Ammon's horn (tissue), 1 donor: ENCODE data around the gene MARF1.
"Not testable (repeated sequence)": the region's sequence is repeated elsewhere in the genome, so short reads cannot be mapped to it uniquely, and the experiment has no call there.

Experiments used
- DNase-seq: peaks from one replicate; pipeline ENCODE4 v3.0.0-alpha.2; 2016; ENCODE audit warnings: low spot score

Gene MARF1

GRCh38 chr16:15601212-15601879, 41.6 kb downstream of the MARF1 start:
- no peak for DNase-seq

DNA sequence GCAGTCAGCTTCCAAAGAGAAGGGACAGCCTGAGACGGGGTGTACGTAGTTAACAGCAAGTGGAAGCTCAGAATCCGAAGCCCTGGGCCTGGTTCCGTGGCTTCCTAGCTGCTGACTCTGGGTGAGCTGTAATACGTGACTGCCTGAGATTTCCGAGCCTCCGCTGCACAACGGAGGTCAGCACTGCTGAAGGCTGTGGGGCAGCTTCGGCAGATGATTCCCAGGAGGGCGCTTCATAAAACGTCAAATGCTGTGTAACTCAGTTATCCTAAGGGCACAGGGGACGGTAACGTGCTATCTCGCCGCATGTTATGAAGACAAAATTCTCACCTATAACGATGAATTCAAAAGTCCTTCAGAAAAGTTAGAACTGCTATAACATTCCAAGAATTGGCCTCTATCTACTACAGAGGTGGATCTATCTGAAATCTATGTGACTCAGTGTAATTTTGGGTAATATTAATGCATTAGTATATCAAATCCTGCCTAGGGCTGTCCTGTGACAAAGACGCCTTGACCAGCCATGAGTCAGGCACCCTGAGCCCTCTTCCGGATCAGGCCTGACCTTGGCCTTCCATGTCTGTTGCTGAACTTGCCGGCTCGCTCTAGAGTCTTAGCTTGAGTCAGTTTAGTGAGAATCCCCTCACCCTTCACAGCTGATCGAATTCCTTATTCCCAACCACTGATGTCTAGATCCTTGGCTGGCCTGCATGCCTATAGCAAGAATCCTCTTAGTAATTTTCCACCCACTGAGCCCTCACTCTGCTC, 43.5 kb downstream of the MARF1 start:
- DNase-seq = no peak

DNA sequence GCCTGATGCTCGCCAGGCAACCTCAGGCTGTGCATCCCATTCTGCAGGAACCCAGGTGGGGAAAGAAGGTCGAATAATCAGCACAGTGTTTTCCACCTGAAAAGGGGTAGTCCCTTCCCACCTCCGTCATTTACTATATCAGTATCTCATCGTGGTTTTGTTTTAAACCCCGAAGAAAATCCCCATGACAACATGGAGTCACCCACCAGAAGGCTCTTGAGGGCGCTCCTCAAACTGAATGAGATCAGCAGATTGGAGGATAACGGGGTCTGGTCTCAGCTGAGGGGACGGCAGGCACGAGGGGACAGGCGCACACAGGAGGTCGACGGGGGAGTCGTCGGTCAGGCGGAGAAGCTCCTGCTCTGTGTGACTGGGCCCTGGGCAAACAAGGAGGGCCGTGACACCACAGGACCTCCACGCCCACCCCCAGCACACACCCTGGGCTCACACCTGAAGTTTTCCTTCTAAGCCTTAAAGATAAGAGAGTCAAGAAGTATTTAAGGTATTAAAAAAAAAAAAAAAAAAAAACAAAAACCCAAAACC, 44.2 kb downstream of the MARF1 start:
- DNase-seq = no peak

DNA sequence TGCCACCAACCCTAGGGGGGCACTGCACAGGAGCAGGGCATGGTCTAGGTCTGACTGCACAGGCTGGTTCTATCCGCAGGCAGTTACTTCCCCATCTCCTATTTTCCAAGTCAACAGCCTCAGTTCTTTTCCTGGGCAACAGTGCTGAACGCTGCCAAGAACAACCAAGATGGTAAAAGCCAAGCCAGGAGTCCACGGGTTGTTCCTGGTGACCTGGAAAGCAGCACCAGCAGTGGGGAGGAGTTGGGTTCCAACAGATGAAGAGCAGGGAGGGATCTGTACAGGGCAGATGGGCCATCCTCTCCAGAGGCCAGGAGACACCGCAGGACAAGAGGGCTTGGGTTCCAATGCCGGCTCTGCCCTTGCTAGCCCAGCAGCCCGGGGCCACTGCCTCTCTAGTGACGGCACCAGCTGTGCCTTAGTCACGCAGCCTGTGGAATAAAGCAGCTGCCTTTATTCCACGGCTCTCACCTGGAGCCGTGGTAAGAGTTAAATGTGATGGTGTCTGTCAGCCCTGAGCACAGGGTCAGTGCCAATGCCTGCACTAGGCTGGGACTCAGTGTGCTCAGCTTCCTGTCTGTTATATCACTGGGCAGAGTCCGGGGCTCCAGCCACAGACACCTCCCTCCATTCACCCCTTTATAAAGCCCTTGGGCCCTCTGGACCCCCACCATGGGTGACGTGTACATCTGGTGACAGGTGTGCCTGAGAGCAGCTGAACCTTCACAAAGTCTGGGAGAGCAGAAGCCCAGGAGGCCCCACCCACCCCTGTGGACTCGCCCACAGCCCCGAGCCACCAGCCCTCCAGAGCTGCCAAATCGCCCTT, 44.9 kb downstream of the MARF1 start:
- no peak for DNase-seq

DNA sequence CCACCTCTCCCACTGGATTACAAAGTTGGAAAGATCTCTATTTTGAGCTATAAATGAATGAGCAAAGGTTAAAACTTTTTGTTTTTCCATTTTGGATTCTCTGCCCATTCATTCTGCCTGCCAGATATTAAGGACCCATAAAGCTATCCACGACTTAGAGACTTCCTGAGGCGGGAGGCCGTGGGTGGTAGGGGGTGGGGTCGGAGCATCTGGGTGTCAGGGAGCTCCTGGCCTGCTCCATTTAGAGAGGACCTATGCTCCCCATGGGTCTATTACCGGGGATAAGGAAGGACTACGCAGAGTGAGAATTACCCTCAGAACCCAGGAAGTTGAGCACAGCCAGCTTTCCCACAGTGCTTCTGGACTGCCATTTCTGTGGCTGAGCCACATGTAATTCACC, 45.8 kb downstream of the MARF1 start:
- DNase-seq = no peak

- no peak for DNase-seq
Measured at GRCh38 chr16:15594711-15595320, 48.1 kb downstream of the MARF1 start.

GRCh38 chr16:15593235-15593634, 49.7 kb downstream of the MARF1 start:
- no peak for DNase-seq

DNA sequence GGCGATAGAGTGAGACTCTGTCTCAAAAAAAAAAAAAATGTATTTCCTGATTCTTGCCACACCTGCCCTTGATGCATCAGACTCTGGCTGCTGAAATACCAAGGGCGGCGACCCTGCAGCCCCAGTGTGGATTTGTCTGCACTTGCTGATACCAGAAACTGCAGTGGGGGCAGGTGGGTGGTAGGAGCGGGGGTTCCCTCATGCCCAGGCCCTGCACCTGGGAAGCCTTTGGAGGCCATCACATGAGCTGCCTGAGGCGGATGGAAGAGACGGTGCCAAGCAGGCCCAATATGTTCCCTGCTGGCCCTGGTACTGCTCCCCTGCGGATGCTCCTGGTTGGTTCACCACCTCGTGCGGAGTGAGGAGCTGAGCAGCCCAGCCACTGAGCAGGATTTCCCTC, 50.6 kb downstream of the MARF1 start:
- no peak for DNase-seq

- DNase-seq = no peak
Measured at GRCh38 chr16:15587152-15587825, 55.7 kb downstream of the MARF1 start.

GRCh38 chr16:15586716-15587115, 56.2 kb downstream of the MARF1 start:
- no peak for DNase-seq

- DNase-seq = no peak
Measured at GRCh38 chr16:15585956-15586355, 57.0 kb downstream of the MARF1 start.

DNA sequence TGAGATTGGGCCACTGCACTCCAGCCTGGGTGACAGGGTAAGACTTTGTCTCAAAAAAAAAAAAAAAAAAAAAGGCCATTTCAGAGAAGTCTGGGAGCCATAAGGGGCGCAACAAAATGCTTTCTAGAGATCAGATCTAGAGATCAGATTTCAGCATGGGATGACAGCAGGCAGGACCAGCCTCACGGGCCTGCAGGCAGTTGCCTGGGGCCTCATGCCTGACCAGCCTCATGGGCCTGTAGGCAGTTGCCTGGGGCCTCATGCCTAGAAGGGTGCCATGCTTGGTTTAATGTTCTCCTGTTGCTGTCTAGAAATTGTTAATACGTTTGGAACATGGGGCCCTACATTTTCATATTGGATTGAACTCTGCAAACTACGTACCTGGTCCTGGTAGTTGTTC, 59.4 kb downstream of the MARF1 start:
- DNase-seq = no peak

- DNase-seq = no peak
Measured at GRCh38 chr16:15581127-15581815, 61.7 kb downstream of the MARF1 start.

GRCh38 chr16:15578824-15579223, 64.1 kb downstream of the MARF1 start:
- no peak for DNase-seq

DNA sequence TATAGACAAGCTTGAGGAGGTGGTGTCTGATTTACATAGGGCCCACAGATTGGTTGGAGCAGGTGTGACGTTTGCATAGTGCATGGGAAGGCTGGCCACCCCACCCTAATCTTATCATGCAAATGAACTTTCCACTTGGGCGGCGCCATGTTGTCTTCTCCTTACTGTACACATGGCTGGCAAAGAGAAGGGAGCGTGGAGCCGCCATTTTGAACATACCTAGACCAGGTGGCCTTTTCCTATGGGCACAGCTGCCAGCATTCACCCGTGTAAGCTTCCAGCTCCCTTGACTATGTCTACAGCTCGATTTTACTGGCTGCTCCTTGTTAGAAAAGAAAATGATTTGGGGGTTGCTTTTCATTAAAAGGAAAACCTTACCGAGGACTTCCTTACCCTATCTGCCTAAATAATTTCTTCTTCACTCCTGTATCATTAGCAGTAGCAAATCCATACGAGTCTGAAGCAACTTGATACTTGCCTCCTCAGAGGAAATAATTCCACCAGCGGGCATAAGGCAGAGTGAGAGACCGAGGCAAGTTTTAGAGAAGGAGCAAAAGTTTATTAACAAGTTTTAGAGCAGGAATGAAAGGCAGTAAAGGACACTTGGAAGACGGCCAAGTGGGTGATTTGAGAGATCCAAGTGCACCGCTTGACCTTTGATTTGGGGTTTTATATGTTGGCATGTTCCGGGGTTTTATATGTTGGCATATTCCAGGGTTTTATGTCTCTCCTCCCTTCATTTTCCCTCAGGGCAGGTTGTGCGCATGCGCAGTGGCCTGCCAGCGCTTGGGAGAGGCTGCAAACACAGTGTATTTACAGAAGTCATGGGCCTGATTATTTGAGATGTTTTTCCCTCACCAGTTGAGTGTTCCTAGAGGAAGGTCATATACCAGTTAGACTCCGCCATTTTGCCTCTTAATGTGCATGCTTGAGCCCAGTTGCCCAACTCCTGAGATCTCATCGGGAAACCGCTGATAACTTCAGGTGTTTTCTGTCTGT, 65.7 kb downstream of the MARF1 start:
- DNase-seq = no peak

DNA sequence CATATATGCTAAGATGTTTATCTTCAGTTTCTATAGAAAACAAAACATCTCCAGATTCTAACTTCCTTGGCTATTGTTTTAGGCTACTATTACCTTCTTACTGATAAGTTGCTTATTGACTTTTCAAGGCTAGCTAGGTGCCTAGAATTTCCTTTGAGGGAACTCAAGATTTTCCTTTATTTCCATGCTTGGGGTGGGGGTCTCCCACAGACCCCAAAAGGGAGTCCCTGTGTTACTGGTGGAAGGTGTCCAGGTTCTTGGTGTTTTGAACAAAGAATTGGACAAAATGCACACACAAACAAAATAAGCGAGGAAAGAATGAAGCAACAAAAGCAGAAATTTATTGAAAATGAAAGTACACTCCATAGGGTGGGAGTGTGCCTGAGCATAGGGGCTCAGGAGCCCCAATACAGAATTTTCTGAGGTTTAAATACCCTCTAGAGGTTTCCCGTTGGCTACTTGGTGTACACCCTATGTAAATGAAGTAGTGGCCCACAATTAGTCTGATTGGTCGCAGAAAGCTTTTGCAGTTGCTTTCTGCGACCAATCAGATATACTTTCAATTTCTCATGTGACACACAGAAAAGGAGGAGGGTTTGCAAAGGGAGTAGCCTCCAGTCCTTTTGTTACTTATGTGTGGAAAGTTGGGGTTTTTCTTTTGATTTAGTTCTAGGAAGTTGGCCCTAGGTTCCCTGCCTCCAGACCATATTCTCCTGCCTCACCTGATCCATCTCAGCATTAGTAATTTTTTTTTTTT, 67.5 kb downstream of the MARF1 start:
- no peak for DNase-seq

DNA sequence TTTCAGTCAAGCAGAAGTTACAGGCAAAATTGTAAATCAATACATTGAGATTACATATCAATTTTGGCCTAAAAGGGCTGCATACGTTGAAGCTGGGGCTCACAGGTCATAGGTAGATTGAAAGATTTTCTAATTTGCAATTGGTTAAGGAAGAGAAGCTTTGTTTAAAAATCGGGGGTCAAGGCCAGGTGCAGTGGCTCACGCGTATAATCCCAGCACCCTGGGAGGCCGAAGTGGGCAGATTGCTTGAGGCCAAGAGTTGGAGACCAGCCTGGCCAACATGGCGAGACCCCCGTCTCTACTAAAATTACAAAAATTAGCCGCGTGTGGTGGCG, 68.4 kb downstream of the MARF1 start:
- DNase-seq = no peak

DNA sequence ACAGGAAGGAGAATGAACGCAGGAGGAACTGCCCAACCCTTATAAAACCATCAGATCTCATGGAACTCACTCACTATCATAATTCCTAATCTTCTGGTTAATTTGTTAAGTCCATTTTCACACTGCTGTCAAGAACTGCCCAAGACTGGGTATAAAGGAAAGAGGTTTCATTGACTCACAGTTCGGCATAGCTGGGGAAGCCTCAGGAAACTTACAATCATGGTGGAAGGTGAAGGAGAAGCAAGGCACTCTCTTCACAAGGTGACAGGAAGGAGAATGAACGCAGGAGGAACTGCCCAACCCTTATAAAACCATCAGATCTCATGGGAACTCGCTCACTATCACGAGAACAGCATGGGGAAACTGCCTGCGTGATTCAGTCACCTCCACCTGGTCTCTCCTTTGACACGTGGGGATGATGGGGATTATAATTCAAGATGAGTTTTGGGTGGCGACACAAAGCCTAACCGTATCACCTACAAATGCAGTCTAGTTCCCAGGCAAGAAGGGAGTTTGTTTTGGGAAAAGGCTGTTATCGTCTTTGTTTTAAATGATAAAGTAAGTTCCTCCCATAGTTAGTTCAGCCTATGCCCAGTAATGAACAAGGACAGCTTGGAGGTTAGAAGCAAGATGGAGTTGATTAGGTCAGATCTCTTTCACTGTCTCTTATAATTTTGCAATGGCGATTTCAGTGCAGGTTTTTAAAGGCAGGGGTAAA, 68.9 kb downstream of the MARF1 start:
- not testable (repeated sequence) for DNase-seq
